IMR-90 (cell line): Measurements from ENCODE around the gene MYBPHL. TPM values are rescaled to one million over a fixed set of nuclear protein-coding genes. Genes with fewer than 3 reads are reported as not detected.

Experiments
- CEBPB ChIP-seq: IDR thresholded peaks from 2 replicates; pipeline ENCODE4 v1.6.1; 2012; ENCODE audit warnings: low read depth, low read length, improper control_type of control experiment
- POLR2A ChIP-seq: IDR thresholded peaks from 2 replicates; pipeline ENCODE4 v1.6.1; 2012; ENCODE audit warnings: mild to moderate bottlenecking, low read depth, low read length
- USF2 ChIP-seq: fragments of 150-350 bp; IDR thresholded peaks from 2 replicates; pipeline ENCODE4 v1.6.1; 2017; ENCODE audit warnings: mild to moderate bottlenecking, antibody characterized with exemption, low read length, low read depth
- polyA plus RNA-seq, 3 experiments: library from polyadenylated mRNA; depleted of rRNA; stranded (reverse); fragments of >200 nt; gene quantifications; 2 replicates each; pipeline ENCODE4 v1.2.3, GENCODE V29; 2012; ENCODE audit warnings: low replicate concordance in 1 of 3
- total RNA-seq: library from RNA; depleted of rRNA; stranded (reverse); fragments of >200 nt; gene quantifications from 2 replicates; pipeline ENCODE4 v1.2.3, GENCODE V29; 2012

MYBPHL gene
- total and polyA plus RNA-seq, 2 of the 4 experiments (the other 2 are of a cell fraction), result 0.07 TPM; not detected in 1

DNA sequence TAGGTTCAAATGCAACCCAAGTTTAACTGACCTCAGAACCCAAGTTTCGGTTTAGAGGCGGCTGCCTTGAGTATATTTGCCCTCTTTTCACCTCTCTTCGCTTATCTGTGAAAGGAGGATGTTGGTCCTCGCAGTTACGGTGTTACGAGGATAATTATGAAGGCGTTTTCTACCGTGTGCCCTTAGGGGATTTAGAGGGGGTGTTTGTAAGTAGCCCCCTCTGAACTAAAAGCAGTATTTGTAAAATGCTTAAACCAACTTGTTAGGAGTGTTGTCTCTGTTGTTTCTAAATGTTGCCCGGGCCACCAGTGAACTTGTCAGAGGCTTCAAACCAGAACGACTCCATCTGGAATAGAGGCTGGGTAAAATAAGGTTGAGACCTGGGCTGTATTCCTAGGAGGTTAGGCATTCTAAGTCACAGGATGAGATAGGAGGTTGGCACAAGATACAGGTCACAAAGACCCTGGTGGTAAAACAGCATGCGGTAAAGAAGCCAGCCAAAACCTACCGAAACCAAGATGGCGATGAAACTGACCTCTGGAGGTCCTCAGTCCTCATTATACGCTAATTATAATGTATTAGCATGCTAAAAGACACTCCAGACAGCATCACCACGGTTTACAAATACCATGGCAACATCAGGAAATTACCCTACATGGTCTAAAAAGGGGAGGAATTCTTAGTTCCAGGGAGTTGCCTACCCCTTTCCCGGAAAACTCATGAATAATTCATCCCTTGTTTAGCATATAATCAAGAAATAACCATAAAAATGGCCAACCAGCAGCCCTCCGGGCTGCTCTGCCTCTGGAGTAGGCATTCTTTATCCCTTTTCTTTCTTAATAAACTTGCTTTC, 22.8 kb downstream of the MYBPHL start (continued):
- no peak for TF ChIP-seq USF2
- no peak for TF ChIP-seq CEBPB
- TF ChIP-seq POLR2A, result no peak
